Measurements from ENCODE around the gene ABI2.
"Not testable (repeated sequence)": the region's sequence is repeated elsewhere in the genome, so short reads cannot be mapped to it uniquely, and the experiment has no call there.

ABI2 gene

DNA sequence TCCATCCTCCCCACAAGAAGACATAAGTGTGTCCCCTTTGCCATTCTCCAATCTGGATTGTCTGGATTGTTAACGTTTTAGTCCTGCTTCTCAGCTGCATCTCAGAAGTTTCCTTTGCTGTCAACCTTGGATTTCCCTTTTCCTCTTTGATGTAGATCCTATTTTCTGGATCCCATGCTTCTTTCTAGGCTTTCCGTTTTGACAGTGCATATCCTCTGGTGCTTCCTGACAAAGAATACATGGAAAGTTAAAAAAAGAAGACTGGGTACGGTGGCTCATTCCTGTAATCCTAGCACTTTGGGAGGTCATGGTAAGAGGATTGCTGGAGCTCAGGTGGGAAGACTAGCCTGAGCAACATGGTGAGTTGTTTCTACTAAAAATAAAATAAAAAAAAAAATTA, 26.8 kb downstream of the ABI2 start:
- TF ChIP-seq, protein P1, sequence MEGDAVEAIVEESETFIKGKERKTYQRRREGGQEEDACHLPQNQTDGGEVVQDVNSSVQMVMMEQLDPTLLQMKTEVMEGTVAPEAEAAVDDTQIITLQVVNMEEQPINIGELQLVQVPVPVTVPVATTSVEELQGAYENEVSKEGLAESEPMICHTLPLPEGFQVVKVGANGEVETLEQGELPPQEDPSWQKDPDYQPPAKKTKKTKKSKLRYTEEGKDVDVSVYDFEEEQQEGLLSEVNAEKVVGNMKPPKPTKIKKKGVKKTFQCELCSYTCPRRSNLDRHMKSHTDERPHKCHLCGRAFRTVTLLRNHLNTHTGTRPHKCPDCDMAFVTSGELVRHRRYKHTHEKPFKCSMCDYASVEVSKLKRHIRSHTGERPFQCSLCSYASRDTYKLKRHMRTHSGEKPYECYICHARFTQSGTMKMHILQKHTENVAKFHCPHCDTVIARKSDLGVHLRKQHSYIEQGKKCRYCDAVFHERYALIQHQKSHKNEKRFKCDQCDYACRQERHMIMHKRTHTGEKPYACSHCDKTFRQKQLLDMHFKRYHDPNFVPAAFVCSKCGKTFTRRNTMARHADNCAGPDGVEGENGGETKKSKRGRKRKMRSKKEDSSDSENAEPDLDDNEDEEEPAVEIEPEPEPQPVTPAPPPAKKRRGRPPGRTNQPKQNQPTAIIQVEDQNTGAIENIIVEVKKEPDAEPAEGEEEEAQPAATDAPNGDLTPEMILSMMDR (IDR thresholded peaks at IDR 0.05; ENCODE audit: control insufficient read depth, insufficient read depth, low read depth, low read length, missing control alignments), result no peak
- H3K4me3 ChIP-seq (ENCODE audit: control insufficient read depth, low read depth, low read length), result no peak overlapping the region
- DNase-seq (ENCODE audit: low read depth), result no peak

DNA sequence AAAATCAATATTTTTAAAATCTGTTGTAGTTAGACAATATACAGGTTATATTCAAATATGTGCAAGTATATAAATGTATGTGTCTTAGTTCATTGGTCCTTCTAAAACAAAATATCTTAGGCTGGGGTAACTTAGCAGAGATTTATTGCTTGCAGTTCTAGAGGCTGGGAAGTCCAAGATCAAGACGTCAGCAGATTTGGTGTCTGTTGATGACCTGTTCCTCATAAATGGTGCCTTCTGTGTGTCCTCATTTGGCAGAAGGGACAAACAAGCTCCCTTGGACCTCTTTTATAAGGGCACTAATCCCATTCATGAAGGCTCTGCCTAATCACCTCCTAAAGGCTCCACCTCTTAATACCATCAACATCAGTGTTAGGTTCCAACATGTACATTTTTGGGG, 31.3 kb downstream of the ABI2 start:
- DNase-seq (ENCODE audit: low read depth), result no peak
- no peak overlapping the region for H3K4me3 ChIP-seq (ENCODE audit: control insufficient read depth, low read depth, low read length)
- TF ChIP-seq, protein P1 (IDR thresholded peaks at IDR 0.05; ENCODE audit: control insufficient read depth, insufficient read depth, low read depth, low read length, missing control alignments), result no peak

DNA sequence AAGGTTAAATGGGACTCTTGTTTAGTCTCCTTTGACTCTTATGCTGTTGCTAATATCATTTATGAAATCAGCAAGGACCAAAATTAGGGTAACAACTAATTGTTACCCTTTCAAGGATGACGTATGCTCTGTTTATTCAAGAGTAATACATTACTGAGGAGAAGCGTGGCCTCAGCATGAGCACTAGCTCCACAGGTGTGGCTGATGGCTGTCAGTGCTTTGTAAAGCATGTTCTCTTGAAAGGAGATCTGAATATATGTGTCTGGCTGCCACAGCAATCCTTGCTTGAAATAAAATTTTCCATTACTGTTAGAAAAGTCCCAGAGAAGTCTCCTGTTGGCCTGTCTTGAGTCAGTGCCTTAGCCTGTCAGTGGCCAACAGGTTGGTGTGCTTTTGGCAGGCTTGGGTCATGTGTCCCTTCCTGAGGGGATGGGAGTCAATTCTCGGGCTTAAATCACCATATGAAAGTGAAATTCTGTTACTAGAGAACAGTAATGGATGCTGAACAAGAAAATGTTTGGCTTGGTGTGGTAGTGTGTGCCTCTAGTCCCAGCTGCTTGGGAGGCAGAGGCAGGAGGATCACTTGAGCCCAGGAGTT, 32.7 kb downstream of the ABI2 start:
- no peak for DNase-seq (ENCODE audit: low read depth)
- TF ChIP-seq, protein P1 (IDR thresholded peaks at IDR 0.05; ENCODE audit: control insufficient read depth, insufficient read depth, low read depth, low read length, missing control alignments), result no peak
- no peak overlapping the region for H3K4me3 ChIP-seq (ENCODE audit: control insufficient read depth, low read depth, low read length)

DNA sequence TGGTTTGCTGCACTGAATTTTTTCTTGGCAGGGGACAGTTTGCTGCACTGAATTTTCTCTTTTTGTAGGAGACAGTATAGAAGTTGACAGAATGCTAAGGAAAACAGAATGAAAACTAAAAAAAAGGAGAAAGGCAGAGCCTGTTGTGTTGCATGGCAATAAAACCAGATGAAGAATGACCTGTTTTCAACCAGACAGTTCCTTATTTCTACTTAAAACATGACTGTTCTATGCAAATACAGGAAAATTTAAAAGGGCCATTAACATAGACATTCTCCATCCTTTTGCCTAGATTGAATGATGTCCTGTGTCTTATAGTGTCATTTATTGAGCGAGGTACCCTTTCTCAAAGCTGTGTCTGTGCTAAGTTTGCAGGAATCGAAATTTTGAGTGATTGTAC, 33.3 kb downstream of the ABI2 start:
- DNase-seq (ENCODE audit: low read depth), result no peak
- TF ChIP-seq, protein P1 (IDR thresholded peaks at IDR 0.05; ENCODE audit: control insufficient read depth, insufficient read depth, low read depth, low read length, missing control alignments), result no peak

DNA sequence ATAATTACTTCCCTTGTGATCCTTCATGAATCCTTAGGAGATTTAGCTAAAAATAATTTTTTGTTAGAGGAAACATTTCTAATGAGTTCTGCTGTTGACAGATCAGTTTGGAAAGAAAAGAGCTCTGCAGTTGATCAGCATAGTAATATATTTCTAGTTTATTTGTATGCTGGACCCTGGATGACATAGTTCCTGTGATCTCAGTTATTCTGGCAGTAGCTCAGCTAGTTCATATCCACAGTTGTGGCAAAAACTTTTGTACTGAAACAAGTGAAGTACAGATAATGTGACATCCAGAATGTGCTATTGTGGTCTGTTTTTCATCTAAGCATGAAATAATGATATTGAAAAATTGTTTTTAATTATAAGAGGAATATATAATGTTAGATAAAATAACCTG, 33.7 kb downstream of the ABI2 start:
- DNase-seq (ENCODE audit: low read depth), result no peak
- H3K4me3 ChIP-seq (ENCODE audit: control insufficient read depth, low read depth, low read length), result no peak overlapping the region
- TF ChIP-seq, protein P1 (IDR thresholded peaks at IDR 0.05; ENCODE audit: control insufficient read depth, insufficient read depth, low read depth, low read length, missing control alignments), result no peak

More for the DNA sequence above, 33.3 kb downstream of the ABI2 start:
- H3K4me3 ChIP-seq (ENCODE audit: control insufficient read depth, low read depth, low read length), result no peak overlapping the region

DNA sequence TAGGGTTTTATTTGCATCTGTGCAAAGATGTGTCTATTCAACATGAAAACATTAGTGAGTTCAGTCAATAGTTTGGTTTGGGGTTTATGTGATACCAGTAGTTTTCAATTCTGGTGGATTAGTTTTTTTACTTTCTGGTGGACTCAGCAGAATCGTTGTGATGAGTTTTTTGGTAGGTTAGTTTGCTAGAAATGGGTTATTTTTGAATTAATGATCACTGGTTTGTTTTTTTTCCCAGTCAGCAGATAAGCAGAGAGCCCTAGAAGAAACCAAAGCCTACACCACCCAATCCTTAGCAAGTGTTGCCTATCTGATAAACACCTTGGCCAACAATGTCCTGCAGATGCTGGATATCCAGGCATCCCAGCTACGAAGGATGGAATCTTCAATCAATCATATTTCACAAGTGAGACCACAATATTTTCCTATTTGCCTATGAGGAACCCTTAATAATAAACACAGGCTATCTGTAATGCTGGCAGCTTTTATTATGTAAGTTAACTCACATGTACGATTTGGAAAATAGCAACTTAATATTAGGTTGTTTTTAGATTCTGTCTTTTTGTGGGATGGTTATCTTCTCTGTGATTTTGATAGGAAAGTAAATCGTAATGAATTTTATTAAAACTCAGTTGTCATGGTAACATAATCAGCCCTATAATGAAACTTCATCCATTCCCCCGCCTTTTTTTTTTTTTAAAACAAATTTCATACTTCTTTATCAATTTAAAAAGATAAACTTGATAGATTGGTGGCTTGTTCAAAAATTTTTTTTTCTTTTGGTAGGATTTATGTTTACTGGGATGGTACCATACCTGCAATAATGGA, 38.7 kb downstream of the ABI2 start:
- TF ChIP-seq, protein P1 (IDR thresholded peaks at IDR 0.05; ENCODE audit: control insufficient read depth, insufficient read depth, low read depth, low read length, missing control alignments), result no peak
- H3K4me3 ChIP-seq (ENCODE audit: control insufficient read depth, low read depth, low read length), result no peak overlapping the region
- no peak for DNase-seq (ENCODE audit: low read depth)

DNA sequence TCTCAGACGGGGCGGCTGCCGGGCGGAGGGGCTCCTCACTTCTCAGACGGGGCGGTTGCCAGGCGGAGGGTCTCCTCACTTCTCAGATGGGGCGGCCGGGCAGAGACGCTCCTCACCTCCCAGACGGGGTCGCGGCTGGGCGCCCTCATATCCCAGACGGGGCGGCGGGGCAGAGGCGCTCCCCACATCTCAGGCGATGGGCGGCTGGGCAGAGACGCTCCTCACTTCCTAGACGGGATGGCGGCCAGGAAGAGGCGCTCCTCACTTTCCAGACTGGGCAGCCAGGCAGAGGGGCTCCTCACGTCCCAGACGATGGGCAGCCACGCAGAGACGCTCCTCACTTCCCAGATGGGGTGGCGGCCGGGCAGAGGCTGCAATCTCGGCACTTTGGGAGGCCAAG, 44.5 kb downstream of the ABI2 start:
- not testable (repeated sequence) for H3K4me3 ChIP-seq (ENCODE audit: control insufficient read depth, low read depth, low read length); DNase-seq (ENCODE audit: low read depth)

Measured in AG09309 (cell line).